ENCODE data around the gene ZNF525. TPM values are rescaled to one million over a fixed set of nuclear protein-coding genes. Genes with fewer than 3 reads are reported as not detected.

Gene ZNF525
- total RNA-seq, 1 experiment from 2014 or later = 23.4 TPM

GRCh38 chr19:53424968-53425597 is 59.6 kb downstream of the ZNF525 start:
- peak; percentile 58 for DNase-seq (ENCODE audit: low read depth, low spot score)
- in situ Hi-C loops (cut with HindIII; ENCODE audit: low pct_unique_long_range_greater_than_20kb, low sequenced_read_pairs) = no loop called here
- CTCF ChIA-PET = interaction anchor here (0.5 to 1.4 kb wide), 5 partner anchors 85 to 220 kb away, joined by 4 to 7 read pairs (median 4); no protein-coding TSS in a partner anchor
- H3K27me3 ChIP-seq (ENCODE audit: control insufficient read depth, insufficient read depth, low read length) = no peaks in the 10 kb centered on the region
- H3K4me1 ChIP-seq (ENCODE audit: control insufficient read depth, insufficient read depth, low read length) = no peaks in the 10 kb centered on the region
- H3K9me3 ChIP-seq (ENCODE audit: control insufficient read depth, insufficient read depth, low read depth, low read length) = no peaks in the 10 kb centered on the region
- no TSS peak for BruUV-seq (replicated peaks)
- TF ChIP-seq CTCF (IDR thresholded peaks at IDR 0.05) (peak; percentile 93), POLR2AphosphoS5 (IDR thresholded peaks at IDR 0.05; ENCODE audit: low read depth, low read length) (no peak)
- ATAC-seq = peak; percentile 92
- no peaks in the 10 kb centered on the region for H3K36me3 ChIP-seq (ENCODE audit: control insufficient read depth, insufficient read depth, low read length)
- POLR2A ChIA-PET = no interaction called here
- H3K27ac ChIP-seq (ENCODE audit: low read length) = no peak overlapping the region
- intact Hi-C loops (cut with micrococcal nuclease; ENCODE audit: unreplicated experiment) = loop anchor here (5.0 kb wide), 1 partner anchor 87 kb away; no protein-coding TSS in a partner anchor
- H3K4me3 ChIP-seq (ENCODE audit: low read depth in 2 of 2, low read length in 2 of 2) = no peak overlapping the region

GRCh38 chr19:53431399-53432087 is 66.0 kb downstream of the ZNF525 start, which contains the start of gene ZNF761:
ZNF761 (plus strand) TSS chr19:53431984; CDS start chr19:53447269, 15,285 bp downstream.
- CTCF ChIA-PET = no interaction called here
- no peaks in the 10 kb centered on the region for H3K4me1 ChIP-seq (ENCODE audit: control insufficient read depth, insufficient read depth, low read length)
- H3K27ac ChIP-seq (ENCODE audit: low read length) = peak within 1 kb of the TSS; percentile 94
- in situ Hi-C loops (cut with HindIII; ENCODE audit: low pct_unique_long_range_greater_than_20kb, low sequenced_read_pairs) = no loop called here
- BruUV-seq (replicated peaks) = no TSS peak
- ATAC-seq (peak; percentile 100), DNase-seq (ENCODE audit: low read depth, low spot score) (peak; percentile 59)
- POLR2A ChIA-PET = no interaction called here
- peak; percentile 97 for TF ChIP-seq POLR2AphosphoS5 (IDR thresholded peaks at IDR 0.05; ENCODE audit: low read depth, low read length)
- no peak for TF ChIP-seq TCF7L2 (IDR thresholded peaks at IDR 0.05; ENCODE audit: low read depth, low read length)
- no peak for TF ChIP-seq REST (IDR thresholded peaks at IDR 0.05; ENCODE audit: insufficient read depth in 1 of 2, low read depth in 2 of 2, low read length in 1 of 2)
- TF ChIP-seq CTCF (IDR thresholded peaks at IDR 0.05) = peak; percentile 17; the same call in 1 of the 2 replicates
- TF ChIP-seq SIN3A (IDR thresholded peaks at IDR 0.05; ENCODE audit: borderline replicate concordance, insufficient read depth, low read depth, low read length) = peak; percentile 58; the same call in 1 of the 2 replicates
- H3K9me3 ChIP-seq (ENCODE audit: control insufficient read depth, insufficient read depth, low read depth, low read length) = peaks cover 17% of the 10 kb centered on the region; the same call in 1 of the 2 replicates
- peak within 1 kb of the TSS; percentile 70 to 82 for H3K4me3 ChIP-seq (ENCODE audit: low read depth in 2 of 2, low read length in 2 of 2)
- H3K36me3 ChIP-seq (ENCODE audit: control insufficient read depth, insufficient read depth, low read length) = no peaks in the 10 kb centered on the region
- intact Hi-C loops (cut with micrococcal nuclease; ENCODE audit: unreplicated experiment) = no loop called here
- H3K27me3 ChIP-seq (ENCODE audit: control insufficient read depth, insufficient read depth, low read length) = no peaks in the 10 kb centered on the region

Measured in Panc1 (cell line).